MCF 10A (cell line): ENCODE data around the gene DEUP1. TPM values are rescaled to one million over a fixed set of nuclear protein-coding genes. Genes with fewer than 3 reads are reported as not detected.
"Not testable (repeated sequence)": the region's sequence is repeated elsewhere in the genome, so short reads cannot be mapped to it uniquely, and the experiment has no call there.

ENCODE experiments used
- BruUV-seq: library from RNA; stranded (reverse); fragments of 400-500 nt; replicated peaks from 2 replicates; lab custom pipeline; 2021; lab: Mats Ljungman, UMichigan
- CTCF ChIA-PET: fragments of 300-600 bp; sonication (Branson Sonifier 250); formaldehyde crosslinking; extraction: SDS; loops from one replicate; lab custom pipeline; 2021; ENCODE audit warnings: antibody characterized with exemption, inconsistent platforms; lab: Yijun Ruan, JAX
- POLR2A ChIA-PET: fragments of 300-600, 350-650 bp; sonication (Branson Sonifier 250); formaldehyde crosslinking; extraction: SDS; loops from one replicate; lab custom pipeline; 2020; ENCODE audit warnings: antibody characterized with exemption, inconsistent platforms; lab: Yijun Ruan, JAX
- DNase-seq: peaks from one replicate; pipeline ENCODE4 v3.0.0-alpha.2; 2018; ENCODE audit not compliant: unreplicated experiment
- H3K27ac Mint-ChIP-seq: one replicate; pipeline ENCODE4 v1.8.0; 2022; ENCODE audit warnings: mild to moderate bottlenecking, low read depth, mixed read lengths; ENCODE audit not compliant: unreplicated experiment
- H3K27me3 Mint-ChIP-seq: one replicate; pipeline ENCODE4 v1.8.0; 2022; ENCODE audit warnings: mixed read lengths; ENCODE audit not compliant: insufficient read depth, unreplicated experiment
- H3K36me3 Mint-ChIP-seq: one replicate; pipeline ENCODE4 v1.8.0; 2022; ENCODE audit warnings: mild to moderate bottlenecking, moderate library complexity, mixed read lengths; ENCODE audit not compliant: insufficient read depth, unreplicated experiment
- H3K4me1 Mint-ChIP-seq: one replicate; pipeline ENCODE4 v1.8.0; 2022; ENCODE audit warnings: mixed read lengths; ENCODE audit not compliant: insufficient read depth, unreplicated experiment
- H3K4me3 Mint-ChIP-seq: one replicate; pipeline ENCODE4 v1.8.0; 2022; ENCODE audit warnings: mild to moderate bottlenecking, moderate library complexity, mixed read lengths; ENCODE audit not compliant: unreplicated experiment
- H3K9me3 Mint-ChIP-seq: one replicate; pipeline ENCODE4 v1.8.0; 2022; ENCODE audit warnings: mixed read lengths; ENCODE audit not compliant: unreplicated experiment
- CTCF ChIP-seq: fragments of 200-600 bp; IDR thresholded peaks from one replicate; pipeline ENCODE4 v1.8.0; 2022; ENCODE audit warnings: antibody characterized with exemption, mild to moderate bottlenecking; ENCODE audit not compliant: unreplicated experiment
- intact Hi-C: fragments of 100-400 bp; cut with micrococcal nuclease; formaldehyde crosslinking; loops from 2 replicates; pipeline ENCODE4 v1.14.1; 2022
- total RNA-seq: library from RNA; stranded (reverse); gene quantifications from 2 replicates; pipeline ENCODE4 v1.2.3, GENCODE V29; 2022

DEUP1 gene
- total RNA-seq, 1 experiment from 2014 or later = not detected

DNA sequence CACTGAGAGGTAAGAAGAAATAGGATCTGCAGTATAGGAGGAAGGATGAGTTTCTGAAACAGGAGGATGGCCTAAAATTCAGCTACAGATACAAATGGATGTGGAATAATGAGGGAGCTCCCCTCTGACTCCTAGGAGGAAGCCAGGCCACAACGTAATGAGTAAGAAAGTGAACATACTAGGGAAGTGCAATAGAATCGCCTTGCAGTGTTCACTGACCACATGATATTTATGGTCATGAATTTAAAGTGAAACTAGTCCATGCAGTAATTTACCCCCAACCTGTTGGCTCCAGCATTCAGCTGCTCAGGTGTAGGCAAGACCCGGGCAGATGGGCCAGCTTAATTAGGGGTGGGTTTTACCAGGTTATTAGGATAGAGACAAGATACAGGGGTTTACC is 101.7 kb downstream of the DEUP1 start:
- intact Hi-C loops = no loop called here
- Mint-ChIP-seq H3K36me3 (no peaks in the 10 kb centered on the region), H3K9me3 (no peaks in the 10 kb centered on the region), H3K27ac (no peak overlapping the region), H3K4me1 (no peaks in the 10 kb centered on the region), H3K27me3 (no peaks in the 10 kb centered on the region), H3K4me3 (no peak overlapping the region)
- POLR2A ChIA-PET = interaction anchor here (0.6 kb wide), 1 partner anchor 197 kb away, joined by 4 read pairs; no protein-coding TSS in a partner anchor
- no peak for TF ChIP-seq CTCF
- no peak for DNase-seq
- CTCF ChIA-PET = interaction anchor here (0.9 kb wide), 1 partner anchor 48 kb away, joined by 4 read pairs; no protein-coding TSS in a partner anchor
- no TSS peak for BruUV-seq

- H3K4me3 Mint-ChIP-seq, H3K4me1 Mint-ChIP-seq, DNase-seq: not testable (repeated sequence)
Measured at GRCh38 chr11:93443232-93443631, 112.7 kb downstream of the DEUP1 start.

GRCh38 chr11:93444617-93445073 is 114.1 kb downstream of the DEUP1 start:
- Mint-ChIP-seq H3K9me3 (peaks cover 7% of the 10 kb centered on the region), H3K4me1 (no peaks in the 10 kb centered on the region), H3K27me3 (no peaks in the 10 kb centered on the region), H3K4me3 (no peak overlapping the region), H3K36me3 (no peaks in the 10 kb centered on the region), H3K27ac (no peak overlapping the region)
- TF ChIP-seq CTCF = no peak
- intact Hi-C loops = no loop called here
- CTCF ChIA-PET = no interaction called here
- POLR2A ChIA-PET = no interaction called here
- BruUV-seq = no TSS peak
- DNase-seq = peak; percentile 29

More at GRCh38 chr11:93443232-93443631, 112.7 kb downstream of the DEUP1 start:
- intact Hi-C loops, BruUV-seq, H3K36me3 Mint-ChIP-seq, H3K27ac Mint-ChIP-seq, H3K27me3 Mint-ChIP-seq, H3K9me3 Mint-ChIP-seq, CTCF ChIA-PET, POLR2A ChIA-PET: not testable (repeated sequence)

DNA sequence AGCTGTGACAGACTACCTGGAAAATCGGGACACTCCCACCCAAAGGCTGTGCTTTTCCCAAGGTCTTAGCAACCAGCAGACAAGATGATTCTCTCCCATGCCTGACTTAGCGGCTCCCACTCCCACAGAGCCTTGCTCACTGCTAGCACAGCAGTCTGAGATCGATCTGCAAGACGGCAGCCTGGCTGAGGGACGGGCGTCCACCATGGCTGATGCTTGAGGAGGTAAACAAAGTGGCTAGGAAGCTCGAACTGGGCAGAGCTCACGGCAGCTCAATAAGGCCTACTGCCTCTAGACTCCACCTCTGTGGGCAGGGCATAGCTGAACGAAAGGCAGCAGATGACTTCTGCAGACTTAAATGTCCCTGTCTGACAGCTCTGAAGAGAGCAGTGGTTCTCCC is 127.7 kb downstream of the DEUP1 start:
- BruUV-seq = no TSS peak

DNA sequence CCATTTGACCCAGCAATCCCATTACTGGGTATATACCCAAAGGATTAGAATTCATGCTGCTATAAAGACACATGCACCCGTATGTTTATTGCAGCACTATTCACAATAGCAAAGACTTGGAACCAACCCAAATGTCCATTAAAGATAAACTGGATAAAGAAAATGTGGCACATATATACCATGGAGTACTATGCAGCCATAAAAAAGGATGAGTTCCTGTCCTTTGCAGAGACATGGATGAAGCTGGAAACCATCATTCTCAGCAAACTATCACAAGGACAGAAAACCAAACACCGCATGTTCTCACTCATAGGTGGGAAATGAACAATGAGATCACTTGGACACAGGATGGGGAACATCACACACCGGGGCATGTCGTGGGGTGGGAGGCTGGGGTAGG is 133.1 kb downstream of the DEUP1 start:
- H3K36me3 Mint-ChIP-seq, H3K4me1 Mint-ChIP-seq, H3K9me3 Mint-ChIP-seq, H3K4me3 Mint-ChIP-seq, DNase-seq, H3K27ac Mint-ChIP-seq, POLR2A ChIA-PET, intact Hi-C loops, H3K27me3 Mint-ChIP-seq, BruUV-seq: not testable (repeated sequence)
- CTCF ChIA-PET = interaction anchor here (0.7 to 1.3 kb wide), 2 partner anchors 12 to 68 kb away, joined by 3 read pairs; no protein-coding TSS in a partner anchor

More for the DNA sequence above, 127.7 kb downstream of the DEUP1 start:
- no peaks in the 10 kb centered on the region for H3K36me3 Mint-ChIP-seq
- no peaks in the 10 kb centered on the region for H3K9me3 Mint-ChIP-seq
- no peaks in the 10 kb centered on the region for H3K27me3 Mint-ChIP-seq
- no peak for TF ChIP-seq CTCF
- ChIA-PET POLR2A (no interaction called here), CTCF (no interaction called here)
- no peak overlapping the region for H3K4me3 Mint-ChIP-seq
- no peaks in the 10 kb centered on the region for H3K4me1 Mint-ChIP-seq
- DNase-seq = no peak
- intact Hi-C loops = no loop called here
- H3K27ac Mint-ChIP-seq = no peak overlapping the region
